Testis (tissue), 3 donors: ENCODE results near the gene PDP2. TPM values are rescaled to one million over a fixed set of nuclear protein-coding genes. Genes with fewer than 3 reads are reported as not detected.

ENCODE experiments used
- DNase-seq: peaks from one replicate; pipeline ENCODE4 v3.0.0-alpha.2; 2019
- H3K27ac ChIP-seq, 2 donors: fragments of 200-600 bp; sonication (generic); one replicate each; pipeline ENCODE4 v1.5.1; 2019
- H3K27me3 ChIP-seq: fragments of 200-600 bp; sonication (generic); one replicate; pipeline ENCODE4 v1.5.1; 2019
- H3K36me3 ChIP-seq: fragments of 200-600 bp; sonication (generic); one replicate; pipeline ENCODE4 v1.5.1; 2017; ENCODE audit warnings: low read depth; ENCODE audit errors: missing control alignments
- H3K4me1 ChIP-seq: fragments of 200-600 bp; sonication (generic); one replicate; pipeline ENCODE4 v1.5.1; 2019
- H3K4me3 ChIP-seq, 2 donors: fragments of 200-600 bp; sonication (generic); one replicate each; pipeline ENCODE4 v1.5.1; 2017 to 2019
- H3K9me3 ChIP-seq: fragments of 200-600 bp; sonication (generic); one replicate; pipeline ENCODE4 v1.5.1; 2017
- CTCF ChIP-seq, 3 experiments: fragments of 450-650 bp in 2 of 3; fragments of 200-600 bp in 1 of 3; sonication (generic) in 1 of 3; IDR thresholded peaks; one replicate each; pipeline ENCODE4 v1.5.1; 2016 to 2019; ENCODE audit warnings: antibody characterized with exemption in 3 of 3, mild to moderate bottlenecking in 2 of 3, moderate library complexity in 1 of 3
- POLR2A ChIP-seq: fragments of 450-650 bp; IDR thresholded peaks from one replicate; pipeline ENCODE4 v1.6.1; 2017; ENCODE audit warnings: antibody characterized with exemption, mild to moderate bottlenecking, moderate library complexity
- WGBS, 2 donors: methylation state at CpG; one replicate each; pipeline ENCODE4 v1.1.5; 2018; 5-methylcytosine and 5-hydroxymethylcytosine counted together
- intact Hi-C: fragments of 100-400 bp; cut with DNase I; formaldehyde crosslinking; loops from one replicate; pipeline ENCODE4 v1.15.1; 2023; ENCODE audit warnings: low total_unique reads
- polyA plus RNA-seq: library from polyadenylated mRNA; stranded (reverse); fragments of 350-450 nt; fragmentation: Illumina TruSeq; extraction: RNeasy Lipid Tissue Mini Kit (QIAGEN cat#74804); gene quantifications from one replicate; pipeline ENCODE4 v1.2.3, GENCODE V29; 2014; ENCODE audit warnings: low read depth, low replicate concordance; ENCODE audit not compliant: insufficient read depth
- total RNA-seq, 2 donors: library from RNA; depleted of rRNA; stranded (reverse); fragments of >200 nt; gene quantifications; one replicate each; pipeline ENCODE4 v1.2.3, GENCODE V29; 2016

Gene PDP2
- total and polyA plus RNA-seq, 3 donors from 2014 or later: 14.0 to 23.9 (median 22.9) TPM

- Histone ChIP-seq H3K36me3 (no peaks in the 10 kb centered on the region), H3K9me3 (no peaks in the 10 kb centered on the region), H3K4me1 (peaks cover 11% of the 10 kb centered on the region), H3K27ac (peak overlapping the region; percentile 72 to 84), H3K4me3 (peak overlapping the region; percentile 80 to 87), H3K27me3 (no peaks in the 10 kb centered on the region)
- TF ChIP-seq POLR2A (no peak), CTCF (IDR thresholded peaks at IDR 0.05) (no peak)
- intact Hi-C loops: no loop called here
- DNase-seq: peak; percentile 46
- 1 to 2% methylated on average over 20 to 23 of the region's 23 CpGs for WGBS, 2 donors
Observed at GRCh38 chr16:66881014-66881417, 701 bp downstream of the PDP2 start.

GRCh38 chr16:66881560-66881959 is 1.2 kb downstream of the PDP2 start:
- Histone ChIP-seq H3K4me1 (peaks cover 11% of the 10 kb centered on the region), H3K36me3 (no peaks in the 10 kb centered on the region), H3K9me3 (no peaks in the 10 kb centered on the region), H3K27me3 (no peaks in the 10 kb centered on the region), H3K4me3 (peak overlapping the region; percentile 80 to 87), H3K27ac (peak overlapping the region in 1 of 2 donors; percentile 84)
- WGBS, 2 donors: 39 to 44% methylated on average over 2 of the region's 2 CpGs
- no peak for DNase-seq
- intact Hi-C loops: no loop called here
- TF ChIP-seq CTCF (IDR thresholded peaks at IDR 0.05) (no peak), POLR2A (no peak)

GRCh38 chr16:66881964-66882508 is 1.7 kb downstream of the PDP2 start:
- no peak overlapping the region for H3K27ac ChIP-seq
- H3K27me3 ChIP-seq: no peaks in the 10 kb centered on the region
- H3K4me3 ChIP-seq: no peak overlapping the region
- no peak for TF ChIP-seq CTCF (IDR thresholded peaks at IDR 0.05)
- no peak for TF ChIP-seq POLR2A
- intact Hi-C loops: no loop called here
- WGBS, 2 donors: 74 to 79% methylated on average over 8 of the region's 8 CpGs
- DNase-seq: no peak
- peaks cover 11% of the 10 kb centered on the region for H3K4me1 ChIP-seq
- H3K36me3 ChIP-seq: no peaks in the 10 kb centered on the region
- no peaks in the 10 kb centered on the region for H3K9me3 ChIP-seq

GRCh38 chr16:66882702-66883101 is 2.4 kb downstream of the PDP2 start:
- WGBS, 2 donors: 94 to 96% methylated on average over 3 of the region's 3 CpGs
- Histone ChIP-seq H3K36me3 (no peaks in the 10 kb centered on the region), H3K27me3 (no peaks in the 10 kb centered on the region), H3K27ac (no peak overlapping the region), H3K4me3 (no peak overlapping the region), H3K9me3 (no peaks in the 10 kb centered on the region), H3K4me1 (peaks cover 11% of the 10 kb centered on the region)
- DNase-seq: no peak
- no peak for TF ChIP-seq CTCF (IDR thresholded peaks at IDR 0.05)
- no peak for TF ChIP-seq POLR2A
- intact Hi-C loops: no loop called here

GRCh38 chr16:66885491-66885890 is 5.2 kb downstream of the PDP2 start:
- no peaks in the 10 kb centered on the region for H3K36me3 ChIP-seq
- no peaks in the 10 kb centered on the region for H3K9me3 ChIP-seq
- no peak overlapping the region for H3K27ac ChIP-seq
- H3K4me3 ChIP-seq: no peak overlapping the region
- intact Hi-C loops: no loop called here
- no peak for DNase-seq
- 89 to 91% methylated on average over 12 of the region's 12 CpGs for WGBS, 2 donors
- TF ChIP-seq POLR2A (no peak), CTCF (IDR thresholded peaks at IDR 0.05) (no peak)
- peaks cover 11% of the 10 kb centered on the region for H3K4me1 ChIP-seq
- H3K27me3 ChIP-seq: no peaks in the 10 kb centered on the region
